A673 (cell line): ENCODE measurements around the gene NDUFS7. TPM values are rescaled to one million over a fixed set of nuclear protein-coding genes. Genes with fewer than 3 reads are reported as not detected.

Source experiments
- BruUV-seq: library from RNA; stranded (reverse); fragments of 400-500 nt; replicated peaks from 2 replicates; lab custom pipeline; 2021; lab: Mats Ljungman, UMichigan
- CTCF ChIA-PET: fragments of 300-600 bp; sonication (Branson Sonifier 250); formaldehyde crosslinking; loops from one replicate; lab custom pipeline; 2022; ENCODE audit warnings: antibody characterized with exemption; lab: Charles Lee
- POLR2A ChIA-PET: fragments of 300-600 bp; sonication (Branson Sonifier 250); formaldehyde crosslinking; loops from one replicate; lab custom pipeline; 2022; ENCODE audit warnings: antibody characterized with exemption; ENCODE audit not compliant: low non-redundant PET; lab: Charles Lee
- DNase-seq: peaks from one replicate; pipeline ENCODE4 v3.0.0-alpha.2; 2015; ENCODE audit warnings: low spot score
- H3K27ac ChIP-seq: fragments of 200-600 bp; sonication (generic); 2 replicates; pipeline ENCODE4 v1.5.1; 2016; ENCODE audit warnings: mixed run types, low read depth, mild to moderate bottlenecking, mixed read lengths, antibody characterized with exemption, low read length; ENCODE audit not compliant: poor library complexity, severe bottlenecking
- H3K27me3 ChIP-seq: fragments of 200-600 bp; sonication (generic); replicated peaks from 2 replicates; pipeline ENCODE4 v1.6.1; 2017; ENCODE audit warnings: mixed run types, low read depth, mild to moderate bottlenecking, mixed read lengths, antibody characterized with exemption, low read length; ENCODE audit not compliant: insufficient read depth, poor library complexity
- H3K36me3 ChIP-seq: fragments of 200-600 bp; sonication (generic); 2 replicates; pipeline ENCODE4 v1.6.1; 2016; ENCODE audit warnings: mixed run types, mild to moderate bottlenecking, mixed read lengths, antibody characterized with exemption, low read length; ENCODE audit not compliant: insufficient read depth, poor library complexity, severe bottlenecking
- H3K4me1 ChIP-seq: fragments of 200-600 bp; sonication (generic); 2 replicates; pipeline ENCODE4 v1.6.1; 2017; ENCODE audit warnings: mixed run types, mild to moderate bottlenecking, mixed read lengths, antibody characterized with exemption, low read length; ENCODE audit not compliant: insufficient read depth, poor library complexity, severe bottlenecking
- H3K4me3 ChIP-seq: fragments of 200-600 bp; sonication (generic); 2 replicates; pipeline ENCODE4 v1.5.1; 2016; ENCODE audit warnings: low read depth, mixed run types, mild to moderate bottlenecking, mixed read lengths, low read length; ENCODE audit not compliant: poor library complexity, severe bottlenecking
- H3K9me3 ChIP-seq: fragments of 200-600 bp; sonication (generic); 2 replicates; pipeline ENCODE4 v1.6.1; 2016; ENCODE audit warnings: mixed run types, low read depth, mild to moderate bottlenecking, mixed read lengths, antibody characterized with exemption, low read length; ENCODE audit not compliant: poor library complexity, severe bottlenecking
- CTCF ChIP-seq: fragments of 300-800, 200-600 bp; sonication (generic); conservative IDR thresholded peaks from 2 replicates; pipeline ENCODE4 v1.5.1; 2017; ENCODE audit warnings: low read depth, mild to moderate bottlenecking, antibody characterized with exemption, low read length, moderate library complexity, mixed read lengths
- EZH2 ChIP-seq: fragments of 200-600 bp; sonication (generic); IDR thresholded peaks from 2 replicates; pipeline ENCODE4 v1.6.1; 2017; ENCODE audit warnings: borderline replicate concordance, low read depth, mild to moderate bottlenecking, mixed read lengths, antibody characterized with exemption, low read length; ENCODE audit not compliant: poor library complexity, severe bottlenecking
- intact Hi-C: fragments of 100-400 bp; cut with micrococcal nuclease; formaldehyde crosslinking; loops from one replicate; pipeline ENCODE4 v1.10.0; 2022; ENCODE audit not compliant: unreplicated experiment
- total RNA-seq: library from RNA; stranded (reverse); gene quantifications from 2 replicates; pipeline ENCODE4 v1.2.3, GENCODE V29; 2021

Gene NDUFS7
- total RNA-seq, 1 experiment from 2014 or later, result 101 TPM

GRCh38 chr19:1379961-1380489 lies 3.7 kb upstream of the NDUFS7 start:
- CTCF ChIA-PET, result no interaction called here
- intact Hi-C loops, result no loop called here

DNA sequence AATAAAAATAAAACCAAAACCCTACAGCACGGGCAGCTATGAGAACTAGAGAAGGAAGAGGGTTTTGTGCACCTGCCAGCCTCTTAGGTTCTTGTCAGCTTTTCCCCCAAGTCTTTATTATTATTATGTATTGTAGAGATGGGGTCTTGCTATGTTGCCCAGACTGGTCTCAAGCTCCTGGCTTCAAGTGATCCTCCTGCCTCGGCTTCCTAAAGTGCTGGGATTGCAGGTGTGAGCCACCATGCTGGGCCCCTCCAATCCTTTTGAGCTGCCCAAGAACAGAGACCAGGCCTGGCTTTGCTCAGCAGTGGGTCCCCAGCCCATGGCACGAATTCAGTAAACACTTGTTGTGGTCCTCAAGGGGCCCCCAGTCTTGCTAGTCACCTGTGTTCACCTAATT lies 1.5 kb upstream of the NDUFS7 start:
- POLR2A ChIA-PET, result no interaction called here

More at GRCh38 chr19:1379961-1380489, 3.7 kb upstream of the NDUFS7 start:
- TF ChIP-seq EZH2, result no peak
- TF ChIP-seq CTCF, result no peak
- Histone ChIP-seq H3K4me3 (no peak overlapping the region), H3K4me1 (no peaks in the 10 kb centered on the region), H3K36me3 (no peaks in the 10 kb centered on the region), H3K27me3 (no peaks in the 10 kb centered on the region), H3K9me3 (no peaks in the 10 kb centered on the region), H3K27ac (no peak overlapping the region)
- POLR2A ChIA-PET, result interaction anchor here (0.6 to 0.7 kb wide), 2 partner anchors 111 to 747 kb away, joined by 3 to 4 read pairs; partner anchors contain the start of gene CIRBP
- no peak for DNase-seq
- no TSS peak for BruUV-seq

GRCh38 chr19:1383017-1383311 lies 743 bp upstream of the NDUFS7 start:
- Histone ChIP-seq H3K4me1 (no peaks in the 10 kb centered on the region), H3K4me3 (peak overlapping the region; percentile 28), H3K27me3 (no peaks in the 10 kb centered on the region), H3K9me3 (no peaks in the 10 kb centered on the region), H3K36me3 (no peaks in the 10 kb centered on the region), H3K27ac (no peak overlapping the region)
- intact Hi-C loops, result loop anchor here (2.0 kb wide), 1 partner anchor 28 kb away; a partner anchor contains a TSS
- BruUV-seq, result no TSS peak
- no peak for DNase-seq
- POLR2A ChIA-PET, result no interaction called here
- TF ChIP-seq CTCF, result no peak
- no peak for TF ChIP-seq EZH2
- CTCF ChIA-PET, result interaction anchor here (0.6 to 1.7 kb wide), 3 partner anchors 67 to 516 kb away, joined by 3 to 6 read pairs (median 3); no protein-coding TSS in a partner anchor

More for the DNA sequence above, 1.5 kb upstream of the NDUFS7 start:
- H3K4me3 ChIP-seq, result no peak overlapping the region
- no TSS peak for BruUV-seq
- no peaks in the 10 kb centered on the region for H3K9me3 ChIP-seq
- no peak overlapping the region for H3K27ac ChIP-seq
- H3K4me1 ChIP-seq, result no peaks in the 10 kb centered on the region
- no peaks in the 10 kb centered on the region for H3K27me3 ChIP-seq
- no peaks in the 10 kb centered on the region for H3K36me3 ChIP-seq
- no peak for TF ChIP-seq EZH2
- no peak for DNase-seq
- CTCF ChIA-PET, result interaction anchor here (1.7 kb wide), 1 partner anchor 103 kb away, joined by 6 read pairs; no protein-coding TSS in a partner anchor
- intact Hi-C loops, result loop anchor here (2.0 kb wide), 1 partner anchor 27 kb away; a partner anchor contains a TSS

DNA sequence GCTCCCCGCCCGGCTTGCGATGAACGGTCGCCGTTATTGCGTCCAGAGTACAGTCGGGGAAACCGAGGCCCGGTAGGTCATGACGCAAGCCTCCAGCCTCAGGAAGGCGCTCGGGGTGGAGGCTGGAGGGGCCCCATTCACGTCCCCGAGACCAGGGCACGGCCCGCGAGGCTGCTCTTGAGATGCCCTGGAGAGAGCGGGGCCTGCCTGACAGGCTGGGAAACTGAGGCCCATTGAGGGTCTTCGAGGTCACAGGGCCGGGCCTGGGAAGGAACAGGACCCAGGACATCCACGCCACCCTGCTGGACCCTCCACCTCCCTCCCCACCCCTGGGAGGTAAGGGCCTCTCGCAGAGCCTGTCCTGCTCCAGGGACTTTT lies 367 bp downstream of the NDUFS7 start:
- Histone ChIP-seq H3K4me1 (no peaks in the 10 kb centered on the region), H3K4me3 (peak overlapping the region; percentile 77), H3K36me3 (peaks cover 7% of the 10 kb centered on the region), H3K9me3 (no peaks in the 10 kb centered on the region), H3K27ac (peak overlapping the region; percentile 89), H3K27me3 (no peaks in the 10 kb centered on the region)
- ChIA-PET CTCF (no interaction called here), POLR2A (no interaction called here)
- no TSS peak for BruUV-seq
- DNase-seq, result no peak
- intact Hi-C loops, result no loop called here
- TF ChIP-seq CTCF, result no peak
- no peak for TF ChIP-seq EZH2
